Neural cell (in vitro differentiated cells): ENCODE measurements around the gene JPH2. TPM values are rescaled to one million over a fixed set of nuclear protein-coding genes. Genes with fewer than 3 reads are reported as not detected.

Experiments used
- H2AFZ ChIP-seq: fragments of 200-600, 300-800 bp; sonication (generic), shearing (Covaris generic); 2 replicates; pipeline ENCODE4 v1.6.0; 2014; ENCODE audit warnings: low read depth, mild to moderate bottlenecking, antibody characterized with exemption, low read length, moderate library complexity
- H3F3A ChIP-seq: fragments of 200-600 bp; shearing (Covaris generic); 2 replicates; pipeline ENCODE4 v1.6.1; 2016; ENCODE audit warnings: mild to moderate bottlenecking, moderate library complexity, mixed read lengths, antibody characterized with exemption, low read length; ENCODE audit not compliant: insufficient read depth, poor library complexity, severe bottlenecking
- H3K27ac ChIP-seq: fragments of 200-600, 300-800 bp; sonication (generic), shearing (Covaris generic); 2 replicates; pipeline ENCODE4 v1.5.1; 2014; ENCODE audit warnings: mild to moderate bottlenecking, low read length, moderate library complexity
- H3K27me3 ChIP-seq: fragments of 300-800, 200-600 bp; sonication (generic), shearing (Covaris generic); 2 replicates; pipeline ENCODE4 v1.6.0; 2014; ENCODE audit warnings: mild to moderate bottlenecking, low read depth, low read length, moderate library complexity; ENCODE audit not compliant: insufficient read depth
- H3K36me3 ChIP-seq: fragments of 300-800, 200-600 bp; sonication (generic), shearing (Covaris generic); 2 replicates; pipeline ENCODE4 v1.5.1; 2014; ENCODE audit warnings: mild to moderate bottlenecking, antibody characterized with exemption, low read length, moderate library complexity; ENCODE audit not compliant: insufficient read depth
- H3K4me2 ChIP-seq: fragments of 300-800, 200-600 bp; sonication (generic), shearing (Covaris generic); 2 replicates; pipeline ENCODE4 v1.6.0; 2014; ENCODE audit warnings: mild to moderate bottlenecking, low read length
- H3K4me3 ChIP-seq: fragments of 300-800, 200-600 bp; sonication (generic), shearing (Covaris generic); 2 replicates; pipeline ENCODE4 v1.5.1; 2014; ENCODE audit warnings: mild to moderate bottlenecking, low read length, moderate library complexity
- H3K79me2 ChIP-seq: fragments of 200-600 bp; shearing (Covaris generic); replicated peaks from 2 replicates; pipeline ENCODE4 v1.6.0; 2014; ENCODE audit warnings: mild to moderate bottlenecking, low read length, moderate library complexity; ENCODE audit not compliant: insufficient read depth
- H3K9ac ChIP-seq: fragments of 300-800, 200-600 bp; sonication (generic), shearing (Covaris generic); 2 replicates; pipeline ENCODE4 v1.6.1; 2016; ENCODE audit warnings: mild to moderate bottlenecking, low read length, mixed read lengths
- H3K9me2 ChIP-seq: fragments of 200-600 bp; shearing (Covaris generic); 2 replicates; pipeline ENCODE4 v1.6.1; 2016; ENCODE audit warnings: mild to moderate bottlenecking, low read length, mixed read lengths; ENCODE audit not compliant: insufficient read depth
- H3K9me3 ChIP-seq: fragments of 200-600, 300-800 bp; sonication (generic), shearing (Covaris generic); 2 replicates; pipeline ENCODE4 v1.6.1; 2016; ENCODE audit warnings: mild to moderate bottlenecking, mixed run types, low read length, moderate library complexity, mixed read lengths
- H4K20me1 ChIP-seq: fragments of 200-600 bp; shearing (Covaris generic); 2 replicates; pipeline ENCODE4 v1.6.1; 2016; ENCODE audit warnings: mild to moderate bottlenecking, mixed run types; ENCODE audit not compliant: insufficient read depth
- CTCF ChIP-seq: fragments of 450-650 bp; IDR thresholded peaks from 2 replicates; pipeline ENCODE4 v1.5.1; 2014; ENCODE audit warnings: antibody characterized with exemption, mild to moderate bottlenecking, moderate library complexity; ENCODE audit not compliant: poor library complexity, severe bottlenecking
- EP300 ChIP-seq: fragments of 450-650 bp; conservative IDR thresholded peaks from 2 replicates; pipeline ENCODE4 v1.6.1; 2014; ENCODE audit warnings: antibody characterized with exemption, mild to moderate bottlenecking, moderate library complexity; ENCODE audit not compliant: poor library complexity, severe bottlenecking
- EZH2 ChIP-seq: fragments of 200-600, 300-800 bp; shearing (Covaris generic), sonication (generic); IDR thresholded peaks from 2 replicates; pipeline ENCODE4 v1.6.1; 2014; ENCODE audit warnings: antibody characterized with exemption, low read length, borderline replicate concordance, mild to moderate bottlenecking; ENCODE audit not compliant: insufficient read depth, poor library complexity, severe bottlenecking
- MXI1 ChIP-seq: fragments of 450-650 bp; conservative IDR thresholded peaks from 2 replicates; pipeline ENCODE4 v1.6.1; 2014; ENCODE audit warnings: antibody characterized with exemption, mild to moderate bottlenecking; ENCODE audit not compliant: poor library complexity, severe bottlenecking
- POLR2AphosphoS5 ChIP-seq: IDR thresholded peaks from 2 replicates; pipeline ENCODE4 v1.6.1; 2012
- RAD21 ChIP-seq: fragments of 450-650 bp; conservative IDR thresholded peaks from 2 replicates; pipeline ENCODE4 v1.6.1; 2014; ENCODE audit warnings: antibody characterized with exemption, mild to moderate bottlenecking, moderate library complexity
- REST ChIP-seq: IDR thresholded peaks from 2 replicates; pipeline ENCODE4 v1.6.1; 2012; ENCODE audit warnings: borderline replicate concordance
- SMC3 ChIP-seq: fragments of 450-650 bp; conservative IDR thresholded peaks from 2 replicates; pipeline ENCODE4 v1.6.1; 2014; ENCODE audit warnings: antibody characterized with exemption, mild to moderate bottlenecking, moderate library complexity; ENCODE audit not compliant: poor library complexity
- TAF1 ChIP-seq: IDR thresholded peaks from 2 replicates; pipeline ENCODE4 v1.6.1; 2012; ENCODE audit warnings: low read depth
- polyA plus RNA-seq: library from polyadenylated mRNA; depleted of rRNA; stranded (reverse); fragments of >200 nt; gene quantifications from 2 replicates; pipeline ENCODE4 v1.2.3, GENCODE V29; 2014

The JPH2 gene
- polyA plus RNA-seq, 1 donor from 2014 or later, result not detected

- Histone ChIP-seq H3K27me3 (peaks cover 2% of the 10 kb centered on the region), H3K27ac (no peak overlapping the region), H3K9me2 (no peaks in the 10 kb centered on the region), H3K4me3 (no peak overlapping the region), H3F3A (no peaks in the 10 kb centered on the region), H3K9ac (no peak overlapping the region), H3K36me3 (no peaks in the 10 kb centered on the region), H3K79me2 (no peaks in the 10 kb centered on the region), H3K4me2 (no peak overlapping the region), H4K20me1 (no peaks in the 10 kb centered on the region), H3K9me3 (no peaks in the 10 kb centered on the region), H2AFZ (no peak overlapping the region)
- TF ChIP-seq CTCF (no peak), EP300 (no peak), REST (no peak), RAD21 (no peak), EZH2 (no peak), SMC3 (no peak), TAF1 (no peak), MXI1 (no peak), POLR2AphosphoS5 (no peak)
Measured at GRCh38 chr20:44181611-44182010, 5.4 kb downstream of the JPH2 start.

GRCh38 chr20:44180814-44181213, 6.2 kb downstream of the JPH2 start:
- Histone ChIP-seq H3K4me2 (no peak overlapping the region), H4K20me1 (no peaks in the 10 kb centered on the region), H3K79me2 (no peaks in the 10 kb centered on the region), H3K4me3 (no peak overlapping the region), H3K27me3 (no peaks in the 10 kb centered on the region), H3K36me3 (no peaks in the 10 kb centered on the region), H3K9me2 (no peaks in the 10 kb centered on the region), H3K9me3 (no peaks in the 10 kb centered on the region), H2AFZ (no peak overlapping the region), H3F3A (no peaks in the 10 kb centered on the region), H3K27ac (no peak overlapping the region), H3K9ac (no peak overlapping the region)
- TF ChIP-seq MXI1 (no peak), SMC3 (no peak)
